K562 (cell line): ENCODE results near the gene INTS1. TPM values are rescaled to one million over a fixed set of nuclear protein-coding genes. Genes with fewer than 3 reads are reported as not detected.

Experiments used
- AFF1 ChIP-seq, 2 experiments: fragments of 450-650 bp; IDR thresholded peaks; 2 replicates each; pipeline ENCODE4 v1.6.1; 2018; ENCODE audit warnings: mild to moderate bottlenecking in 2 of 2, low read depth in 1 of 2; ENCODE audit not compliant: partially characterized antibody in 2 of 2
- CBX3 ChIP-seq, 2 experiments: IDR thresholded peaks; 1 replicate in 1 of 2; 2 replicates in 1 of 2; pipeline ENCODE4 v1.6.1; 2012; ENCODE audit warnings: inconsistent platforms in 2 of 2, low read length in 2 of 2, borderline replicate concordance in 1 of 2, control low read depth in 1 of 2
- CCNT2 ChIP-seq: IDR thresholded peaks from 2 replicates; pipeline ENCODE4 v1.6.1; 2011; ENCODE audit warnings: borderline replicate concordance, low read depth, mild to moderate bottlenecking, moderate library complexity, mixed read lengths, low read length; ENCODE audit not compliant: insufficient read length; ENCODE audit errors: extremely low read depth
- MGA ChIP-seq: fragments of 450-650 bp; IDR thresholded peaks from 2 replicates; pipeline ENCODE4 v1.6.1; 2016; ENCODE audit warnings: mild to moderate bottlenecking, moderate library complexity
- MIER1 ChIP-seq: fragments of 450-650 bp; IDR thresholded peaks from 2 replicates; pipeline ENCODE4 v1.6.1; 2016; ENCODE audit warnings: antibody characterized with exemption, mild to moderate bottlenecking, low read depth
- PHB2 ChIP-seq: fragments of 450-650 bp; IDR thresholded peaks from 2 replicates; pipeline ENCODE4 v1.6.1; 2017; ENCODE audit warnings: low read depth
- SMAD4 ChIP-seq: fragments of 250-450 bp; sonication (Bioruptor Pico); conservative IDR thresholded peaks from 2 replicates; pipeline ENCODE4 v1.8.0; 2021; ENCODE audit warnings: inconsistent platforms, mild to moderate bottlenecking, moderate library complexity
- SMARCA4 ChIP-seq: fragments of 450-650 bp; IDR thresholded peaks from 2 replicates; pipeline ENCODE4 v1.6.1; 2016
- SPI1 ChIP-seq: IDR thresholded peaks from 2 replicates; pipeline ENCODE4 v1.6.1; 2011; ENCODE audit warnings: low read depth, low read length, control low read depth, borderline replicate concordance
- polyA plus RNA-seq, 8 experiments: library from polyadenylated mRNA; depleted of rRNA in 4 of 8; stranded (reverse) in 5 of 8; unstranded in 3 of 8; fragments of >200 nt; fragmentation: Nextera tagmentation in 2 of 8; fragmentation: Illumina TruSeq in 1 of 8; extraction: Ambion mirVana in 2 of 8; extraction: Trizol in 1 of 8; gene quantifications; 2 replicates each; pipeline versions ENCODE4 v1.2.1 to v1.2.3, GENCODE V29; 2011 to 2014; ENCODE audit warnings: inconsistent platforms in 1 of 8, missing spikeins in 1 of 8
- total RNA-seq, 7 experiments: library from RNA; depleted of rRNA in 6 of 7; stranded (reverse); fragments of >200 nt in 6 of 7; fragmentation: Illumina TruSeq in 2 of 7; extraction: Trizol in 2 of 7; gene quantifications; 2 replicates each; pipeline versions ENCODE4 v1.2.1 to v1.2.3, GENCODE V29; 2011 to 2021; ENCODE audit warnings: low replicate concordance in 1 of 7

The INTS1 gene
- total and polyA plus RNA-seq, 9 of the 15 experiments (the other 6 are each of a cell fraction or from before 2014, with no cell fraction given), result 0.34 to 119 (median 18.5) TPM

GRCh38 chr7:1461646-1462375 lies 42.4 kb downstream of the INTS1 start (continued):
- TF ChIP-seq AFF1 (IDR thresholded peaks at IDR 0.05; ENCODE audit: low read depth in 1 of 2, partially characterized antibody in 2 of 2) (peak in 1 of 2 experiments; percentile 21), CBX3 (IDR thresholded peaks at IDR 0.05; ENCODE audit: borderline replicate concordance in 1 of 2, low read length in 2 of 2) (0 out of 3 replicates have a peak, but pooled peaks of 1 of the 2 experiments have one; percentile 19), SMAD4 (CRISPR knock-in tag) (0 out of 2 replicates have a peak, but pooled peaks have one; percentile 5), PHB2 (peak; percentile 28; the same call in 1 of the 2 replicates), MIER1 (peak; percentile 21; the same call in 1 of the 2 replicates), SMARCA4 (0 out of 2 replicates have a peak, but pooled peaks have one; percentile 58), CCNT2 (peak; percentile 81), SPI1 (0 out of 2 replicates have a peak, but pooled peaks have one; percentile 5), MGA (peak; percentile 68; the same call in 1 of the 2 replicates)
